Loucy (cell line): ENCODE measurements around the gene SSBP2.

Experiments used
- CTCF ChIP-seq: fragments of 200-600 bp; sonication (generic); conservative IDR thresholded peaks from 2 replicates; pipeline ENCODE4 v1.5.1; 2014; ENCODE audit warnings: mild to moderate bottlenecking, antibody characterized with exemption, low read length
- EZH2phosphoT487 ChIP-seq: fragments of 200-600 bp; IDR thresholded peaks from 2 replicates; pipeline ENCODE4 v1.6.1; 2018; ENCODE audit warnings: antibody characterized with exemption, mild to moderate bottlenecking, moderate library complexity, borderline replicate concordance

- TF ChIP-seq EZH2phosphoT487 (no peak), CTCF (no peak)
These were observed 144.7 kb downstream of the SSBP2 start for GRCh38 chr5:81606150-81606549.
